HTERT RPE-1 (cell line): ENCODE data around the gene S1PR3.

Experiments used
- in situ Hi-C: fragments of 300-500 bp; cut with MboI; formaldehyde crosslinking; loops from 4 replicates; pipeline ENCODE4 v1.14.3; 2020; ENCODE audit warnings: low sequenced_read_pairs

The S1PR3 gene

GRCh38 chr9:88968799-88969198, 22.5 kb upstream of the S1PR3 start:
- in situ Hi-C loops = no loop called here

DNA sequence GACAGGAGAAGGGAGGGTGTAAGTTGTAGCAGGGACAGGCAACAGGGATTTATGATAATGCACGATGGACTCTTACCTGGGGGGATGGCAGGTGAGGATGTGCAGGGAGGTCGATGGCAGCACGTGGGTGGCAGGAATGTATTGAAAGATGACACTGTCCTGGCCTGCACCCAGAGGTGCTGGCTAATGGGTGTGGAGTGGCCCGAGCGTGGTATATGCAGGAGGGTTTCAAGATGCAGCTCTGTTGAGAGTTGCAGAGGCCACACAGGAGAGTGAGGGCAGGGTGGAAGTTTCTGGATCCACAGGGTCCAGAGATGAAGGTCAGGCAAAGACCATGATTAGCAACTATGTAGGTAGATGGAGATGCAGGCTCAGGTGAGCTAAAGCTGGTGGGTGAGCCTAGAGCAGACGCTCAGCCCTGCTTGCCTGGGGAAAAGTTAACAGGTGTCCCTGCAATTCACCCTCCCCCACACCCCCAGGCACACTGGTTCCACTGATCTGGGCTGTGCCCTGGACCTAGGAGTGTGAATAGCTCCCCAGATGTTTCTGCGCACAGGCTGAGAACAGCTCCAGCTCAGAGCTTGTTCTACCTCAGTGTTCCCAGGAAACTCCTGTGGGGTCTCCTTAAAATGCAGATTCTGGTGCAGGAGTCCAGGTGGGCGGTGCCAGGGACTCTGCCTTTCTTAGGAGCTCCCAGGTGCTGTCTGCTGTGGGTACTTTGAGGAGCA, 21.5 kb upstream of the S1PR3 start:
- in situ Hi-C loops = no loop called here

GRCh38 chr9:88971131-88971960, 19.9 kb upstream of the S1PR3 start:
- in situ Hi-C loops = no loop called here

DNA sequence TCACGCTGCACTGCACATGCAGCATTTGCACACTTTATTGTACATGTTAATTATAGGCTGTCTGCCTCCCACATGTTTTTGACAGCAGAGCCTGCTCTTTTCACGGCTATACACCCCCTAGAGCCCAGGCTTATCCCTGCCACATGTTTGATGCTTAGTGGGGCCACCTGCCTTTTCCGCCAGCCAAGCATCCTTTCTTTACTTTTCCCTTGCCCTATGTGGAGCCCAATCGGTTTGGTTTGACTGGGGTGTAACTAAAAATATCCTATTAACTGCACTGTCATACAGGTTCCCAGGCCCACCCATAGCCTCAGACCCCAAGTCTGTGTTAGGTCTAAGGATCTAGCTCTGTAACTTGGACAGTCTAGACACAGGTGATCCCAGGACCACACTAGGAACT, 18.9 kb upstream of the S1PR3 start:
- in situ Hi-C loops = no loop called here

DNA sequence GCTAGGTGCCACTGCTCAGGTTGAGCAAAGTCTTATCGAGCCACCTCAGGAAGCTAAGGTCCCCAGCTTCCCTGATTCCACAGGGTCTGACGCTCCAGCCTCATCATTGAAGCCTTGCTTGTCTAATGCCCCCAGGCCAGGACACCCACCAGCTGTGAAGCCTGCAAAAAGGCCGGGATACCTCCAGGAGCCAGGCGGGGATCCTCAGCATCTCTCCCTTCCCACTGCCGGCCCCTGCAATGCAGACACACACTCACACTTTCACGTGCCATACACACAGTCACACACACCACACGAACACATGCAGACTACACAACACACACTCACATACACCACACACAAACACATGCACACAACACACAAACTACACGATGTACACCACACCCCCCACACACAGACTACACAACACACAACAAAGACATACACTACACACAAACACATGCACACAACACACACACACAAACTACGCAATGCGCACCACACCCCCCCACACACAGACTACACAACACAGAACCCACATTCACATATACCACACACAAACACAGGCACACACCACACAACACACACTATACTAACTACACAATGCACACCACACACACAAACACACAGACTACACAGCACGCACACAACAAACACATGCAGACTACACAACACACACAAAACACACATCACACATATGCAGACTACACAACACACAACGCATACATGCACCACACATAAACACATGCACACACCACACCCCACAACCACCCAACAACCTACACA, 17.8 kb upstream of the S1PR3 start:
- in situ Hi-C loops = no loop called here

- in situ Hi-C loops = no loop called here
Measured at GRCh38 chr9:88974641-88975040, 16.6 kb upstream of the S1PR3 start.

DNA sequence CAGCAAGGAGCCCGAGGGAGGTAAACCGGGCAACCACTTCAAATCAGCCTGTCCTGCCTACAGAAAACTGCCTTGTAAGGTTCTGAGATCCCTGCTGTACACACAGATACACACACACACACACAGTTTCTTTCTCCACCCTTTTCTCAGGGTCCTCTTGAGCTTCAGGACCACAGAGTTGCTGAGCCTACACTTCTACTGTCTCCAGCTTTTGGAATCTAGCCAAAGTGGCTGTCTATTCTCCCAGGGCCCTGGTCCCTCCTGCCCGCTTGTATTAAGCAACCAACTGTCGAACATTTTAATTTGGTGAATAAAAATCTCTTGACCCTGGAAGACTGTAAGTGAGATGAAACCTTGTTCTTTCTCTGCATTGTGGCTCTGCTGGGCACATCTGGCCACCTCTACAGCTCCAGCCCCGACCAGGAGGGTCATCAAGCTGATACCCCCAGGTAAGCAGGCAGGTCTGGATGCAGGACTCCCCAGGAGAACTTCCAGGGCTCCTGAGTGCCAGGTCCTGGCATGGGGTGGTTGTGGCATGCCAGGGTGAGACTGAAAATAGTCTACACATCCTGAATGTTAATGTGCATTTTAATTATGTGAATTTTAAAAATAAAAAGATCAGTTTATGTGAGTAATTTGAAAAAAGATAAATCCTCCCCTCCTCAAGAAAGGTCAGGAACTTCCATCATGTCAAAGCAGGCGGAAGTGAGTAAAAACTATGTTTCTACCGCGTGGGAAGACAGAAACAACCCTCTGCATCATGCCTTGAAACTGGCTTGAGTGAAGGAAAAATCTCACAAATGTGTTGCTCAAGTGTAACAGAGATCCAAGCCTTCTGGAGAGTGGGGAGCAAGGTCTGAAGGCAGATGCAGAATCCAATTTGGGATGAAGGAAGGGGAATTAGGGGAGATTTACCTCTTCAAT, 15.0 kb upstream of the S1PR3 start:
- in situ Hi-C loops = no loop called here

GRCh38 chr9:88976890-88977257, 14.4 kb upstream of the S1PR3 start:
- in situ Hi-C loops = no loop called here

GRCh38 chr9:88978034-88978433, 13.2 kb upstream of the S1PR3 start:
- in situ Hi-C loops = no loop called here

GRCh38 chr9:88979021-88979420, 12.2 kb upstream of the S1PR3 start:
- in situ Hi-C loops = no loop called here

DNA sequence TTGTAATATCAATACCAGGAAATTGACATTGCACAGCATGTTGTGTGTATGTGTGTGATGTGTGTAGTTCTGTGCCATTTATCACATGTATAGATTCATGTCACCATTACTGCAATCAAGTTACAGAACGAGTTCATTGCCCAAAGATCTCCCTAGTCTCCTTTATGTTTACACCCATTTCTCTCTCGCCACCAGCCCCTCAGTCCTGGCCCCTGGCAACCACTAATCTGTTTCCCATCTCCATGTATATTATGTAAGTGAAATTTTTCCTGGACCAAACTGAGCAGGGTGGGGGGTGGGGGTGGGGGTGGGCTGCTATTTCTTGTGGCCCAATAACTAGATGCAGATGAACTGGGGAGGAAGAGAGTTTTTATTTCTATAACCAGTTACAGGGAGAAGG, 11.5 kb upstream of the S1PR3 start:
- in situ Hi-C loops = no loop called here

DNA sequence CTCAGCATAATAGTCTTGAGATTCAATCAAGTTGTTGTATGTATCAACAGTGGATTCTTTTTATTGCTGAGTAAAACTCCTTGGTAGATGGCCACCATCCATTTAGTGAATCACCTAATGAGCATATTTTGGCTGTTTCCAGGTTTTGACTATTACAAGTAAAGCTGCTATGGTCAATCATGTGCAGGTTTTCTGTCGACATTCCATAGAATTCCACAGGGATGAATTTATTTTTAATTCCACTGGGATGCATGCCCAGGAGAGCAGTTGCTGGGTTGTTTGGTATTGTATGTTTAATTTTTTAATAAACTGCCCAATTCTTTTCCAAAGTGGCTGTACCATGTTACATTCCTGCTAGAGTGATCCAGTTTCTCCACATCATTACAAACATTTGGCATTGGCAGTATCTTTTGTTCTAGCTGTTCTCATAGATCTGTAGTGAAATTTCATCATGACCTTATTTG, 10.5 kb upstream of the S1PR3 start:
- in situ Hi-C loops = no loop called here

GRCh38 chr9:88983865-88984542, 7.3 kb upstream of the S1PR3 start:
- in situ Hi-C loops = no loop called here

DNA sequence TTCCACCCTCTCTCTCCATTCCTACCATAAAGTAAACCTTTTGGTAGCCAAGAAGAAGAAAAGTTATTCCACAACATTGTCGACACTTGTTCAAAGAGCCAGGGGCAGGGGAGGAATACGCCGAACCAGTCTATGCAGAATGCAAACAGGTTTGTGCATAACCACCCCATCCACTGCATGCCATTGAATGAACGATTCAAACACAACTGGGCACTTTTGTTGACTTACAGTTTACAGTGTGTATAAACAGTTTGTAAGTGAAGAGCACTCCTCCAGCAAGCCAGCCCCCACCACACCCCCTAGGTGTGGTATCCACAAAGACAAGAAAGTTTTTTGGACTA, 6.8 kb upstream of the S1PR3 start:
- in situ Hi-C loops = no loop called here

DNA sequence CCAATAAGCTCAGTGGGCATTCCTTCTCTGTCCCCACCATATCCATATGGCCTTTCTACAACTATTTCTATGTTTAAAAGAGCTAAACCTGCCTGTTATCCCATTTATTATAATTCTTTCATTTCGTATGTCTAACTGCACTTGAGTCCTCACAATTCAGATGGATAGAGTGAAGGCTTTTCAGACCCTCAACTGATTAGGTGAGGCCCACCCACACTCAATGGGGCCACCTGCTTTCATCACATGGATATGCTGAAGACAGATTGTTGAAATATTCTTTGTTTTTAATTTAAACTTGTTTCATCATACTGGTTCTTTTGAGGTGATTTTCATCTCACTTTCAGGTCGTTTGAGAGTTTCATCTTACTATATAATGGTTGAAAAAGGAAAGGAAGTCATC, 5.7 kb upstream of the S1PR3 start:
- in situ Hi-C loops = no loop called here

- in situ Hi-C loops = no loop called here
Measured at GRCh38 chr9:88986776-88987175, 4.5 kb upstream of the S1PR3 start.

GRCh38 chr9:88987661-88988060, 3.6 kb upstream of the S1PR3 start:
- in situ Hi-C loops = no loop called here

DNA sequence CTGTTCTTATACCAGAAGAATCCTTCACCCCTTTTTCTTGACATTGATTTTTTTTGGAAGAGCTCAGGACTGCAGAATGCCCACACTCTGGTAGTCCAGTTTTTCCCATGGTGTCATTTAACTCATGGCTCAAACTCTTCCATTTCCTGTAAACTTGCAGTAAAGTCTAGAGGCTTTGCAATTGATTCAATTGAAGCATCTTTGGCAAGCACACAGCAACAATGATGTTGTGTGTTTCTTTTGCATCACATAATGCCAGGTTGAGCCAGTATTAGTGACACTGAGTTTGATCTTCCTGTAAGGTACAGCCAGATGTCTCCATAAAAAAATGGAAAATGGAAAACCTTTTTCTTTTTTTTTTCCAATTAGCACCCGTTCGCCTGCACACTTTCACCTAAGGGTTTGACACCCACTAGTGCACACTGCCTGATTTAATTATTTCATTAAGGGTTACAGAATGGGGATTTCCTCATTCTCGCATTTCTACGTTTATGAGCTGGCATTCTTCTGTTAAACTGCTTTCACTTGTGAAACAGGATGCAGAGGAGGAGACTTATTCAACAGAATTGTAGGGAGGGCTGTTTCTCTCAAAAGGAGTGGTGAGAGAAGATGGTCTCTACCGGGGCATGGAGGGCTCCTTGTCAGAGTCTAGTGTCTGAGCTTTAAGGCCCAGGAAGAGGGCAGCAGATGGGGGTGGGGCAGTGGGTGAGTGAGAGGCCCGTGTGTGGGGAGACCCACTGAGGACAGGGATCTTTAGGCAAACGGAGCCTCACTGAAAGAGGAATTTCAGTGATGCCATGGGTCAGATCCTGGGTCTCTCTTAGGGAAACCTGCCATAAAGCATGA, 2.2 kb upstream of the S1PR3 start:
- in situ Hi-C loops = no loop called here

- in situ Hi-C loops = no loop called here
Measured at GRCh38 chr9:88990041-88990728, 1.1 kb upstream of the S1PR3 start.
